T-cell (primary cell): ENCODE data around the gene CRABP2. TPM values are rescaled to one million over a fixed set of nuclear protein-coding genes. Genes with fewer than 3 reads are reported as not detected.

Experiments used
- ATAC-seq, 4 experiments: fragments of 200-7000 bp in 3 of 4; fragments of 150-1000 bp in 1 of 4; cut with Tn5 transposase; replicated peaks in 1 of 4; 1 replicate in 3 of 4; 2 replicates in 1 of 4; pipeline ENCODE4 v1.10.0; 2021; ENCODE audit warnings: moderate library complexity in 3 of 4, mild to moderate bottlenecking in 2 of 4, moderate number of reproducible peaks in 1 of 4
- CTCF ChIA-PET, 2 donors: fragments of 300-600 bp; sonication (Branson Sonifier 250); formaldehyde crosslinking; loops; one replicate each; lab custom pipeline; 2022; ENCODE audit warnings: antibody characterized with exemption in 2 of 2; lab: Charles Lee
- POLR2A ChIA-PET, 2 donors: fragments of 300-600 bp; sonication (Branson Sonifier 250); formaldehyde crosslinking; loops; one replicate each; lab custom pipeline; 2022; ENCODE audit warnings: antibody characterized with exemption in 2 of 2; lab: Charles Lee
- DNase-seq, 35 experiments: peaks; one replicate each; pipeline versions ENCODE4 v3.0.0 to v3.0.0-alpha.2; 2013 to 2023
- H3K27ac ChIP-seq: one replicate; pipeline ENCODE4 v1.5.1; 2013; ENCODE audit warnings: low read length
- H3K27me3 ChIP-seq, 2 experiments: replicated peaks in 1 of 2; 1 replicate in 1 of 2; 2 replicates in 1 of 2; pipeline versions ENCODE4 v1.6.1 to v1.7.0; 2013; ENCODE audit warnings: low read length in 1 of 2, mixed read lengths in 1 of 2; ENCODE audit not compliant: control insufficient read depth in 2 of 2, insufficient read depth in 2 of 2; ENCODE audit errors: extremely low read depth in 1 of 2
- H3K36me3 ChIP-seq, 2 donors: 1 replicate in 1 of 2; 2 replicates in 1 of 2; pipeline versions ENCODE4 v1.6.1 to v1.7.0; 2013; ENCODE audit warnings: low read length in 1 of 2; ENCODE audit not compliant: control insufficient read depth in 2 of 2, insufficient read depth in 1 of 2; ENCODE audit errors: extremely low read depth in 1 of 2
- H3K4me1 ChIP-seq, 2 experiments: 1 replicate in 1 of 2; 2 replicates in 1 of 2; pipeline versions ENCODE4 v1.6.1 to v1.7.0; 2013; ENCODE audit warnings: low read length in 2 of 2, mixed read lengths in 1 of 2; ENCODE audit not compliant: insufficient read depth in 2 of 2, control insufficient read depth in 1 of 2; ENCODE audit errors: extremely low read depth in 1 of 2
- H3K4me3 ChIP-seq, 2 donors: 1 replicate in 1 of 2; 2 replicates in 1 of 2; pipeline versions ENCODE4 v1.5.1 to v1.7.0; 2013; ENCODE audit warnings: mild to moderate bottlenecking in 2 of 2, low read length in 1 of 2, moderate library complexity in 1 of 2; ENCODE audit not compliant: control insufficient read depth in 1 of 2; ENCODE audit errors: extremely low read depth in 1 of 2
- H3K9me3 ChIP-seq: 2 replicates; pipeline ENCODE4 v1.7.0; 2013
- H3K27ac Mint-ChIP-seq, 2 donors: one replicate each; pipeline ENCODE4 v1.8.0; 2020 to 2021; ENCODE audit warnings: mild to moderate bottlenecking in 2 of 2, mixed read lengths in 2 of 2
- H3K27me3 Mint-ChIP-seq, 2 donors: one replicate each; pipeline ENCODE4 v1.8.0; 2021 to 2022; ENCODE audit warnings: mixed read lengths in 2 of 2
- H3K36me3 Mint-ChIP-seq: one replicate; pipeline ENCODE4 v1.8.0; 2021; ENCODE audit warnings: mixed read lengths
- H3K4me1 Mint-ChIP-seq, 3 donors: one replicate each; pipeline ENCODE4 v1.8.0; 2020 to 2022; ENCODE audit warnings: mixed read lengths in 3 of 3, mild to moderate bottlenecking in 1 of 3
- H3K4me3 Mint-ChIP-seq, 3 donors: one replicate each; pipeline ENCODE4 v1.8.0; 2020 to 2022; ENCODE audit warnings: mild to moderate bottlenecking in 3 of 3, mixed read lengths in 3 of 3, moderate library complexity in 3 of 3
- H3K9me3 Mint-ChIP-seq, 3 donors: one replicate each; pipeline ENCODE4 v1.8.0; 2020 to 2022; ENCODE audit warnings: mixed read lengths in 3 of 3
- WGBS: methylation state at CpG from one replicate; pipeline ENCODE4 v1.1.5; 2013; ENCODE audit warnings: missing lambda C conversion rate; ENCODE audit not compliant: insufficient coverage; 5-methylcytosine and 5-hydroxymethylcytosine counted together
- total RNA-seq, 35 experiments: library from RNA in 6 of 35; stranded (reverse) in 6 of 35; fragments of 120-200 nt in 1 of 35; gene quantifications; one replicate each; pipeline versions ENCODE4 v1.2.1 to v1.2.4 and lab custom pipeline; 2013 to 2026

CRABP2 gene
- total RNA-seq, 5 donors from 2014 or later (not counting 1 experiment from before 2014, with no cell fraction given) = 0.76 to 3.6 (median 1.6) TPM

DNA sequence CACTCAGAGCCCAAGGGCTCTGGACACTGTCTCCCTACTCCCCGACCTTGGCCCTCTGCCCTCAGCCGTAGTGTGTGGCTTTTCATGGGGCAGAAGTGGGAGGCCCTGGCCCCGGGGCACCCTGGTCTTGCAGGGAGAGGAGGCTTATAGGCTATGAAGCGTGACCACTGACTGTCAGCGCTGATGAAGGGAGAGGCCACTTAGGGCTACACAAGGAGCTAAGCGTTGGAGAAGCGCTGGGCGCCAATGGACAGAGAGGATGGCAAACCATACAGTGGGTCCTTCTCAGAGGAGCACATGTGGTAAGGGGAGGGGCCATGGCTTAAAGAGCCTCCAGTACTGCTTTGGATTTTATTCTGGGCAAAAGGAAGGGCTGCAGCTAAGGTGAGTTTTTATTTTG is 7.9 kb downstream of the CRABP2 start:
- H3K4me1 ChIP-seq = peaks cover 10 to 18% of the 10 kb centered on the region in 2 experiments
- Mint-ChIP-seq H3K4me1 (peaks cover 6 to 12% (median 7%) of the 10 kb centered on the region in 3 donors), H3K9me3 (no peaks in the 10 kb centered on the region), H3K36me3 (peaks cover 5% of the 10 kb centered on the region), H3K27me3 (peaks cover 42 to 58% of the 10 kb centered on the region in 2 donors), H3K27ac (peak overlapping the region in 1 of 2 donors; percentile 27), H3K4me3 (no peak overlapping the region)
- H3K27me3 ChIP-seq = peaks cover 0 to 85% of the 10 kb centered on the region in 2 experiments
- H3K36me3 ChIP-seq = no peaks in the 10 kb centered on the region
- no peak for DNase-seq
- ChIA-PET POLR2A (no interaction called here), CTCF (interaction anchor here (0.5 to 0.6 kb wide), 2 partner anchors 54 to 71 kb away, joined by 5 to 8 read pairs; no protein-coding TSS in a partner anchor)
- 96% methylated on average over 7 of the region's 8 CpGs for WGBS
- H3K4me3 ChIP-seq = no peak overlapping the region
- no peak overlapping the region for H3K27ac ChIP-seq
- H3K9me3 ChIP-seq = no peaks in the 10 kb centered on the region
- ATAC-seq = no peak

DNA sequence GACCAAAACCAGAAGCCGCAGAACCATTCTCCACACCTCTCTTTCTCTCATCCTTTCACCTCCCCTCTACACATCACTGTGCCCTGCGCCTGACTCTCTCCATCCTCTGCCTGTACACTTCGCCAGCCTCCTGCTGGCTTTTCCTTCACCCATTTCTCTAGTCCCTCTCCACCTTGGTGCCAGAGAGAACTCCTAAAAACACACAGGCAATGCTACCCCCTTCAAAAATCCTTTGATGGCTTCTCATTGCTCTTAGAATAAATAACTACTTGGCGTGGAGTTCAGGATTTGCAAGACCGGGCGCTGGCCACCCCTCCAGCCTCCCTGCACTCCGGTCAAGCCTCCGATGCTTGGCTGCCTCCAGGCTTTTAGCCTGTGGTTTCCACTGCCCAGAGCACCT is 8.6 kb downstream of the CRABP2 start:
- H3K4me1 Mint-ChIP-seq = peaks cover 12 to 20% (median 14%) of the 10 kb centered on the region in 3 donors
- Histone ChIP-seq H3K4me3 (no peak overlapping the region), H3K27ac (no peak overlapping the region), H3K9me3 (no peaks in the 10 kb centered on the region), H3K27me3 (peaks cover 2 to 87% of the 10 kb centered on the region in 2 experiments), H3K4me1 (peaks cover 17 to 24% of the 10 kb centered on the region in 2 experiments), H3K36me3 (no peaks in the 10 kb centered on the region)
- peak overlapping the region in 1 of 2 donors; percentile 43 for H3K27ac Mint-ChIP-seq
- H3K4me3 Mint-ChIP-seq = no peak overlapping the region
- 87% methylated on average over 8 of the region's 8 CpGs for WGBS
- H3K9me3 Mint-ChIP-seq = no peaks in the 10 kb centered on the region
- ChIA-PET POLR2A (no interaction called here), CTCF (no interaction called here)
- ATAC-seq (no peak), DNase-seq (no peak)
- peaks cover 49 to 62% of the 10 kb centered on the region in 2 donors for H3K27me3 Mint-ChIP-seq
- peaks cover 5% of the 10 kb centered on the region for H3K36me3 Mint-ChIP-seq

DNA sequence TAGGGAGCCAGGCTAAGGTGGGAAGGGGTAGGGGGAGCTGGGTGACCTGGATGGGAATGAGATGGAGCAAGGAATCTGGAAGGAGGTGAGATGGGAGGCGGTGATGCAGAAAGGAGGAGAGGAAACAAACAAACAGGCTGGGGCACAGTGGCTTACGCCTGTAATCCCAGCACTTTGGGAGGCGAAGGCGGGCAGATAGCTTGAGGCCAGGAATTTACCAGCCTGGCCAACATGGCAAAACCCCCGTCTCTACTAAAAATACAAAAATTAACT is 10.8 kb downstream of the CRABP2 start:
- H3K36me3 Mint-ChIP-seq = peaks cover 2% of the 10 kb centered on the region
- peaks cover 12 to 23% (median 18%) of the 10 kb centered on the region in 3 donors for H3K4me1 Mint-ChIP-seq
- H3K27me3 Mint-ChIP-seq = peaks cover 61 to 70% of the 10 kb centered on the region in 2 donors
- Histone ChIP-seq H3K27me3 (peaks cover 5 to 87% of the 10 kb centered on the region in 2 experiments), H3K27ac (no peak overlapping the region), H3K4me3 (no peak overlapping the region), H3K36me3 (no peaks in the 10 kb centered on the region), H3K4me1 (peaks cover 15 to 22% of the 10 kb centered on the region in 2 experiments), H3K9me3 (no peaks in the 10 kb centered on the region)
- ATAC-seq (no peak), DNase-seq (no peak)
- H3K9me3 Mint-ChIP-seq = no peaks in the 10 kb centered on the region
- no peak overlapping the region for H3K27ac Mint-ChIP-seq
- POLR2A ChIA-PET = no interaction called here
- CTCF ChIA-PET = interaction anchor here in 1 of 2 donors (0.5 kb wide), 1 partner anchor 309 kb away, joined by 4 read pairs; no protein-coding TSS in a partner anchor
- no peak overlapping the region for H3K4me3 Mint-ChIP-seq
- 100% methylated on average over 1 of the region's 5 CpGs for WGBS

DNA sequence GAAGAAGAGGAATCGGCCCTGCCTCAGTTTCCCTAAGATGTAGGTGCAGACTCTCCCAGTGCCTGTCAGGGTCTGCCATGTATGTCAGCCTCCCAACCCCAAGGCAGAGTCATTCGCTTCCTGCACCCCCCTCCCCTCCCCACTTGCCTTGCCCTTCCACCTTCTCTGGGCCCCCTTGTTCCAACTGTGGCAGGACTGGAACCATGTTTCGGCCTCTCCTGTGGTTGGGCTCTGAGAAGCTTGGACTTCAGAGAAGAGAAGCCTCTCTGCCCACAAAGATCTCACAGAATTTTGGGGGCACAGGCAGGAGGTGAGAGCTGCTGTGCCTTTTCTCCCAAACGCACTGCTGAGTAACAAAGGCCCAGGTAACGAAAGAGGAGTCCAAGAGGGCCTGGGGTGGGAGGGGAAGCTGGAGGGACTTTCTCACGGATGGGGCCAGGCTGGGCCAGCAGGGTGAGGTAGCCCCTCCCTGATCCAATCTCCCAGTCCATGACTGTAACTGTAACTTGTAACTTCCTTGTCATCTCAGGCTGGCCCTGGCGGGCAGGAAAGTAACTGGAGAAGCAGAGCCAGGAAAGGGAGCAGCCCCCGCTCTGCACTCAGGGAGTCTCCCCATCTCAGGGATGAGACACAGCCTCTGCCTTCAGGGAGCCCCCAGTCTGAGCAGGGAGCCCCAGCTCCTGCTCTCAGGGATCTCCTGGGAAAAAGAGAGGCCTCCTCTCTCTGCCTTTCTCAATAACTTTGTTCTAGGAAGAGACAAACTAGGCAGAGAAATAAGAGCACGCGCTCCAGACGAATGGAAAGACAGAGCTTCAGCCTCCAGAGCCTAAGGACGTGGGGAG is 11.3 kb downstream of the CRABP2 start:
- 95% methylated on average over 6 of the region's 12 CpGs for WGBS
- Mint-ChIP-seq H3K4me3 (no peak overlapping the region), H3K36me3 (no peaks in the 10 kb centered on the region), H3K27me3 (peaks cover 65 to 73% of the 10 kb centered on the region in 2 donors), H3K4me1 (peaks cover 17 to 28% (median 22%) of the 10 kb centered on the region in 3 donors), H3K9me3 (no peaks in the 10 kb centered on the region), H3K27ac (no peak overlapping the region)
- no peak overlapping the region for H3K27ac ChIP-seq
- no peak for ATAC-seq
- H3K36me3 ChIP-seq = no peaks in the 10 kb centered on the region
- H3K4me1 ChIP-seq = peaks cover 15 to 27% of the 10 kb centered on the region in 2 experiments
- CTCF ChIA-PET = interaction anchor here in 1 of 2 donors (0.5 to 0.6 kb wide), 2 partner anchors 9 to 308 kb away, joined by 3 to 4 read pairs; no protein-coding TSS in a partner anchor
- POLR2A ChIA-PET = interaction anchor here in 1 of 2 donors (0.7 kb wide), 1 partner anchor 16 kb away, joined by 5 read pairs; no protein-coding TSS in a partner anchor
- H3K4me3 ChIP-seq = no peak overlapping the region
- H3K27me3 ChIP-seq = peaks cover 5 to 89% of the 10 kb centered on the region in 2 experiments
- no peak for DNase-seq
- no peaks in the 10 kb centered on the region for H3K9me3 ChIP-seq

DNA sequence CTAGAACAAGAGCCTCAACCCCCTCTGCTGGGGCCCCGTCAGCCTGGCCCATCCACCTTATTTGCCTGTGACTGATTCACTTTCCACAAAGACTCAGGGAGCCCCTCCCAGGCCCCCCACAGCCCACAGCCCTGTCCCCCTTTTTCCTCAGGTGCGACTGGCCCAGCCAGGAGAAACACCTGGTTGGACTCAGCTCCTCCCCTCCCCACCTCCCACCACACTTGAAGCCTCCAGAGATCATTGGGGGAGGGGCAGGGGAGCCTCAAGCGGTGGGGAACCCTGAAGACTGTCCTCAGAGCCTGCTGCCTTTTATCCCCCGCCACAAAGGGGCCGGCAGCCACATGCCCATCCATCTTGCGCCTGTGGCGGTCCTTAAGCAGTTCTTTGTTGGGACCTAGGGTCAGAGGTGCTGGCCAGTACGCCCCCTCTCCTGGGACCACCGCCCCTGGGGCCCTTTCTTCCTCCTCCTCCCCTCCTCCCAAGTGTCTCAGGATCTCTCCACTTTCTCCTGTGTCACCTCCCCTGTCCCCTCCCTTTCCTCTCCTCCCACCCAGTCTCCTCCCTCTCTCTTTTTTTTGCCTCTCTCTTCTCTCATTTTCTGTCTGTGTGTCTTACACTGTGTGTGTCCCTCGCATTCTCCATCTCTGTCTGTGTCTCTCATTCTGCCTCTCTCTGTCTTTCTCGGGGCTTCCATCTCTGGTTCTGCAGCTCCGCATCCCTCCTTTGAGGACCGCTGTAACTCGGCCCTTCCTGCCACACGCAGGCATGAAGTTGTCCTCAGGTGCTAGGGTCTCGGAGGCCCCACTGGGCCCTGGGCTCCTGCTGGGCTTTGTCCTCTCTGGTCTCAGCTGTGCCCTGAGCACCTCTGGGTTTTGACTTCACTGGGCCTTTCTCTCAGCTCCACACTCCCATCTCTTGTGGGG is 12.2 kb downstream of the CRABP2 start:
- POLR2A ChIA-PET = interaction anchor here in 1 of 2 donors (0.7 kb wide), 1 partner anchor 15 kb away, joined by 5 read pairs; no protein-coding TSS in a partner anchor
- H3K4me1 Mint-ChIP-seq = peaks cover 20 to 28% (median 22%) of the 10 kb centered on the region in 3 donors
- peaks cover 5 to 91% of the 10 kb centered on the region in 2 experiments for H3K27me3 ChIP-seq
- no peak overlapping the region for H3K27ac ChIP-seq
- H3K9me3 Mint-ChIP-seq = no peaks in the 10 kb centered on the region
- peaks cover 15 to 28% of the 10 kb centered on the region in 2 experiments for H3K4me1 ChIP-seq
- no peaks in the 10 kb centered on the region for H3K36me3 Mint-ChIP-seq
- CTCF ChIA-PET = interaction anchor here in 1 of 2 donors (0.6 to 6.2 kb wide), 2 partner anchors 10 to 34 kb away, joined by 3 to 68 read pairs; partner anchors contain the start of genes ISG20L2 and METTL25B
- peak overlapping the region in 1 of 3 donors; percentile 8 for H3K4me3 Mint-ChIP-seq
- H3K9me3 ChIP-seq = no peaks in the 10 kb centered on the region
- WGBS = 31% methylated on average over 11 of the region's 16 CpGs
- no peak for ATAC-seq
- peak overlapping the region in 1 of 2 donors; percentile 43 for H3K27ac Mint-ChIP-seq
- DNase-seq = peak in 11 of 35 experiments; percentile 8 to 45 (median 25)
- no peak overlapping the region for H3K4me3 ChIP-seq
- H3K36me3 ChIP-seq = no peaks in the 10 kb centered on the region
- H3K27me3 Mint-ChIP-seq = peaks cover 59 to 77% of the 10 kb centered on the region in 2 donors
